HG02852 (cell line): ENCODE results near the gene TBL1Y.
"Not testable (repeated sequence)": the region's sequence is repeated elsewhere in the genome, so short reads cannot be mapped to it uniquely, and the experiment has no call there.

ENCODE experiments used
- ATAC-seq: cut with Tn5 transposase; IDR thresholded peaks from one replicate; pipeline ENCODE4 v1.9.1; 2021; ENCODE audit warnings: mild to moderate bottlenecking, moderate library complexity; ENCODE audit not compliant: unreplicated experiment

TBL1Y gene

DNA sequence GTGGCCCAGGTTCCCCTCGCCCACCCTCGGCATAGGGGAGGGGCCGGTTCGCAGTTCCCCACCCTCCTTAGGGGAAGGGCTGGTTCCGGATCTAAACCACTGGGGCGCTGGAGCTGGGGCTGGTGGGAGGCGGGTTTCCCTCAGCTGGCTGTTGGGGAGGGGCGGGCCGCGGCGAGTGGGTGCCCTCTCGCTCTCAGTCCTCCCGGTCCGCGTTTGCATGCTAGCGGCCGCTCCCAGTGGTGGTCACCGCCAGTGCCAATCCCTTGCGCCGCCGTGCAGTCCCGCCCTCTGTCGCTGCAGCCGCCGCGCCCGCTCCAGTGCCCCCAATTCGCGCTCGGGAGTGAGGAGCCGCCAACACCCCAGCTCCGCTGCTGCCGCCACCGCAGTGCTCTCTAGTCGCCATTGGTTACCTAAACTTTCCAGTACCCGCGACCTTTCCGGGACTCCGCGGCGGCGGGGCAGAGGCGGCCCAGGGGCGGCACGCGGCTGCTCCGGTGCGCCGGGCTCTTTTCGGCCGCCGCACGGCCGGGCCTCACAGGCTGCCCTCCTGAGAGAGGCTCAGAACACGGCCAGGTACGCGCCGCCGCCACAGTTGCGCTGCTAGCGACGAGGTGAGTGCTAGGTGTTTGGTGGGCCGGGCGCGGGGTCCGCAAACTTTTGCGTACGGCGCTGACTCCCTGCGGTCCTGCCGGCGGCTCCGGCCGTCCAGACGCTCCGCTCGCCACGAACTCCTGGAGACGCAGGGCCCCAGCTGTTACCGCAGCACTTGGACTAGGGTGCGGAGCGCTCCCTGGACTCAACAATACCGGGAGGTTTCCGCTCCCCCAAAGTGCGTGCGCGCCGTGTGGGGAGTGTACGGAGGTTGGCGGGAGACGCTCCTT is at the start of gene TBL1Y:
Gene TBL1Y, plus strand, starts transcription at position 326 of the 881 bp plus-strand sequence. CDS start 114,388 bp downstream, outside the sequence.
- no peak for ATAC-seq

GRCh38 chrY:6894496-6894895 is 16.0 kb upstream of the TBL1Y start:
- ATAC-seq, result no peak

- ATAC-seq, result no peak
Measured at GRCh38 chrY:6895236-6895635, 15.3 kb upstream of the TBL1Y start.

DNA sequence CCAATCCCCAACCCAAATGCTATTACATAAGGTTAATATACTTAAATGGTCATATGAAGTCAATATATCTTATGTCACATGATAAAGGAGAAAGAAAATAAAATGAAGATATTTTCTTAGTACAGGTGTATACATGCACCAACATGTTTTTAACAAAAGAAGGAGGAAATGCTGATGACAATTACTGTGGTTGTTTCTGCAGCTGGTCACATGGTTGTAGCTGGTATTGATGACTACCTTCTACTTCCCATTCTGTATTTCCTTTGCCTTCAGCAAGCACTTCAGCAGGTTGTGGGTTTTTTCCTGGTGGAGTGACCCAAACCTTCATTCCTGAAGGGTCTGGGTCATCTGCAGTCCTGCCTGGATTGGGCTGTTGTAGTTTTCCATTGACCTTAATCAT is 8.4 kb upstream of the TBL1Y start:
- ATAC-seq, result not testable (repeated sequence)

- ATAC-seq, result no peak
Measured at GRCh38 chrY:6907591-6907990, 2.9 kb upstream of the TBL1Y start.

DNA sequence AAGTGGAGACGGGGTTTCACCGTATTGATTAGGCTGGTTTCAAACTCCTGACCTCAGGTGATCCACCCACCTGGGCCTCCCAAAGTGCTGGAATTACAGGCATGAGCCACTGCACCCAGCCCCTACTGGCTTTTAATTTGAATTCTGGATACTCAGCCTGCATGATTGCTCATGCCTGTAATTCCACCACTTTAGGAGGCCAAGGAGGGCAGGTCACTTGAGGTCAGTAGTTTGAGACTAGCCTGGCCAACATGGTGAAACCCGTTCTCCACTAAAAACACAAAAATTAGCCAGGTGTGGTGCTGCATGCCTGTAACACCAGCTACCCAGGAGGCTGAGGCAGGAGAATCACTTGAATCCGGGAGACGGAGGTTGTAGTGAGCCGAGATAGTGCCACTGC is 2.5 kb upstream of the TBL1Y start:
- ATAC-seq, result not testable (repeated sequence)

DNA sequence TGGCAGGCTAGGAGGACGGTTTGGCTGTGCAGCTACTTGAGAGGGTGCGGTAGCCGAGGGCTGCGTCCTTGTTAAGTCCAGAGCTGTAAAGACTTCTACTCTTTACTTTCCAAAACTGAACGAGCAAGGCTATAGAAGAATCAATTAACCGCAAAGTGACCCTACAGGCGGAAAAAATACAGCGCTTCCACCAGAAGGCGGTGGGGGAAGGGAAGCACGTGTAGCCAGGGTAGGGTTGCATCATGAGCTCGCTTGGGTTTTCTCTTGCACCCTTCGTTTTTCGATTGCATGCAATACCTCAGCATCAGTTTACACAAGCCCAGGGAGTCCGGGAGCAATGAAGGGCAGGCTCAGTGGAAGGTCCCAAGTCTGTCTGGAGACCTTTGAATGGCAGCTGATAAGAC is 1.4 kb upstream of the TBL1Y start:
- ATAC-seq, result no peak

GRCh38 chrY:6909856-6910255 is 641 bp upstream of the TBL1Y start:
- no peak for ATAC-seq

DNA sequence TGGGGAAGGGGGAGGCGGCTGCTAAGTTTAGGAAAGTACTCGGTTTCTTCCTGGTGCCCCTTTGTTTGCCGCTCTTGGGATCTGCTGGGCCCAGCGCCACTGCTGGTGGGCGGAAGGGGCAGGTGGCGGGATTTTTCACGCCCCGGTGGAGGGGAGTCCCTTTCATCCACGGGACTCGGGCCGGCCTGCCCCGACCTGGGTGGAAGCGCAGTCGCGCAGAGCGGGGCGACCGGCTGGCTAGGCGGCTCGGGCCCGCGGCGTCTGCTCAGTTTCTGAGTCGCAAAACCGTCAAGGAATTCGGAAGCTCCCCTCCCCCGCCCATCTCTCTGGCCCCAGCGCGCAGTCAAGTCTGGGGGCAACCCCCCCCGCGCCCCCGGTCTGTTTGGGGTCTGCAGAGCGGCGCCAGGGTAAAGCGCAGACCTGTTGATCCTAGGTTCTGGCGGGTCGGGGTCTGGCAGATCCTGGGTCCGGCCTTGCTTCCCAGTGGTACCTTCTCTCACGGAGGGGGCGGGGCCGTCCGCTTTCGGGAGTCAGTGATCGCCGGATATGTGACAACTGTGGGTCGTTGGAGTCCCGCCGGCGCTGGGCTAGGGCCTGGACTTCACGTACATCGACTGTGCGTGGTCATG is 870 bp downstream of the TBL1Y start, which contains the start of gene AMELY:
Gene AMELY, minus strand, starts transcription at position 500 of the 629 bp plus-strand sequence. CDS start 39,144 bp downstream, outside the sequence.
- ATAC-seq, result no peak

DNA sequence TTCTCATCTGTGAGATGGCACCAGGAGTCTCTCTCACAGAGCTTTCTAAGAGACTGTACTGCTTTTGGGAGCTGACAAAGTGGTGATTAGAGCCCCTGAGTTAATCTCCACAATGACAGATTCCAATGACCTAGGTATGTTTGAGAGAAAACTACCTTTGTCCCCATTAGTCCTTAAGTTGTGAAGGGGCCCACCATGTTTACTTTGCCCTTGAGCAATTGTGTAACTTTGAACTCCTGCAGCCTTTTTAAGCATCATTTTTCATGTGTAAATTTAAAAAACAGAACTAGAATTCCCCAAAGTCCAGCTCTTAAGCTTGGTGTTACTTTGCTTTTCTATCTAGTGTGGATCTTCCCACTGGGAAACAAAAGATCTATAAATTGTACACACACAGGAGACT is 2.9 kb downstream of the TBL1Y start:
- ATAC-seq, result no peak

DNA sequence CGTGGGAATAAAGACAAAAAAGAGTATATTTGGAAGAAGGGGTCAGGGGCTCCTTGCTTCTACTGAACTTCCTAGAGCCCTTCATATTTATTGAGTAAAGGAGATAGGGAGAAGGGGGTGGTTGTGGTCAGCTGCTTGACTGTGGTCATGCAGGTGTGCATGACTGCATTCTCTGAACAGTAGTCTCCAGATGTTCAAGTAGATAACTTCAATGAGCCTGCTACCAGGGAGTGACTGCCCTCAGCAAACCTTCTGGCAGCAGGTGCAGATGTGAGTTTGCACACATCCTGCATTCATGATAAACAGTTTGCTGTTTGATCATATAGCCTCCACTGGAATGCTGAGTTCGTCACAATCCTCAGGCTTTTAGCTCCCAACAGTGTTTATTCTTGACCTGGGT is 10.6 kb downstream of the TBL1Y start:
- no peak for ATAC-seq

DNA sequence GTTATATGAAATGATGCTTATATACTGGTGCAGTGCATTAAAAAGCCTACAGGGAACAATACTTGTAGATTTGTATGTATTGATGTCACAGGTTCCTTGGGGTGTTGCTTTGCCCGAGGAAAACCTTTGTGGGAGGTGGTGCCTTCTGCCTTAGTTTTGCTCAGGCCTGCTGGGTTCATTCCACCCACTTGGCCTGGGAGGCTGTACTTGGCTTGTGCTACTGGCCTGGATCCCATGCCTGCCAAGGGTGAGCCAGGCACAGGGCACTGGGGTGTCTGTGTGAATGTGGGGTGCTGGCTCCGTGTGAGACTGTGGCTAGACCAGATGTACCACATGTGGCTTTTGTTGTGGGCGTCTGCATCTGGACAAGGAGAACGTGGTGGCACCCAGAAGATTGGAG is 17.8 kb downstream of the TBL1Y start:
- no peak for ATAC-seq

- ATAC-seq, result no peak
Measured at GRCh38 chrY:6929237-6929636, 18.7 kb downstream of the TBL1Y start.

DNA sequence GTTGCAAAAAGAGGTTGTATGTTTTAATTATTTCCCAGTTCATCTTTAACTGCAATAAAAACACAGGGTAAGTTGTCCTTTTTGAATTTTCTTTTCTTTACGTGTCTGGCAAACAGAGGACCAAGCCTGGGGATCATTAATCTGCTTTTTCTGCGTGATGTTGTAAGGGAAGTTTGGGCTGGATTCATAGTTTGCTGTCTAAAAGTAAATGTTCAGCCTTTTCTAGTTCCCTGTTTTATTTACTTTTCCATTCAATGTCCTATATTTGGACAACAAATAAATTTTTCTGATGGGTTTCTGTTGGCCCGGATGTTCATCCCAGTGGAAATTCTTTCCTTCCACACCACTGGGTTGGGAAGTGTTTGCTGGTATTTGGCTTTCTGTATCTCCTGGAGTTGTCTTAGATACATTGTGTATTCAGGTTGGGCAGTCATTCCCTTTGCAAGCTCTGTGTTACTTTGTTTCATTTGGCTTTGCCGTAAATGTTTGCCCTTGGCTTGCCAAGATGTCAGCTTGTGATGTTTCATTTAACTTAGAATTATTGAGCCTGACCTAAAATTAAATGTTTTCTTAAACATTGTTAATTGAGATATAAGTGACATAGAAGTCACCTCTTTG is 21.4 kb downstream of the TBL1Y start:
- no peak for ATAC-seq

DNA sequence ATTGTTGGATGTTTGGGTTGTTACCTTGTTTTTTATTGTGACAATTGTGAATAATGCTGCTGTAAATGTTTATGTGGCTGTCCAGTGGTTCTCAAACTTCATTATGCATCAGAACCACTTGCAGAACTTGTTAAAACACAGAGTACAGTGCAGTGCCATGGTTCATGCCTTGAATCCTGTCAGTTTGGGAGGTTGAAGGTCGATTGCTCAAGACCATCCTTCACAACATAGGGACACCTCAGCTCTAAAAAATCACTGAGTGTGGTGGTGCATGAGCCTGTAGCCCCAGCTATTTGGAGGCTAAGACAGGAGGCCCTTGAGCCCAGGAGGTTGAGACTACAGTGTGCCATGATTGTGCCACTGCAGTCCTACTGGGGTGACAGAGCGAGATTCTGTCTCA is 25.0 kb downstream of the TBL1Y start:
- no peak for ATAC-seq

DNA sequence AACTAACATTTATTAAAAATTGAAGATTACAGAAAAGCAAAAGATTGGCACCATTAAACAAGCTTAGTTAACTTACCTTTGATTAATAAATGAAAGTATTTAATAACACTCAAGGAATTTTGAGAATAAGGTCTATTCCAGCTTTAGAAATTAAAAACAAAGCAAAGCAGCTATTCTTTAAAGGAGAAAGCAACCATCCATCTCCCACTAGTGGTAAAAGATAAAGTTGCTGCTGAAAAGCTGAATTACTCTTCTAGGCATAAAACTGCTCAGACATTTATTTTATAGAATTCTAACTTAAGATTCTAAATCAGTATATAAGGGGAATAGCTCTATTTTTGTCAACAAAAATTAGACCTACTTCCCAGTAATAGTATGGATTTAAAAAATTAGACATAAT is 37.2 kb downstream of the TBL1Y start:
- no peak for ATAC-seq

- ATAC-seq, result no peak
Measured at GRCh38 chrY:6948378-6948777, 37.9 kb downstream of the TBL1Y start.

- ATAC-seq, result no peak
Measured at GRCh38 chrY:6949947-6950346, 39.5 kb downstream of the TBL1Y start.

DNA sequence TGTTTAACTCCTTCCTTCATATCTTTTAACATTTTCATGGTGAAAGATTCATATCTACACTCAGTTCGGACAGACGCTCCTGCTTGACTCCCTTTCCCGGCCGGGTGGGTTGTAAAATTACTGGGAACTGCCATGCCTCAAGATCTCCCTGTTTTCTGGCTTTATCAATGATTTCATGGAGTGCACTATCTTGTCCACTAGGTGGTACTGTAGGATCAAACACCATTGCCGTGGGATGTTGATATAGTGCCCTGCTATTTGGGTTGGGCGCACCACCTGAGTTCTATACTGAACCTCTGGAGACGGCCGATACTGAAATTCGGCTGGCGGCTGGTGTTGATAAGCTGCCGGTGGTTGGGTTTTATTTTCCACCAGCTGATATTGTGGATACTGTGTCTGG is 54.2 kb downstream of the TBL1Y start:
- no peak for ATAC-seq

GRCh38 chrY:6966521-6966920 is 56.0 kb downstream of the TBL1Y start:
- ATAC-seq, result no peak

DNA sequence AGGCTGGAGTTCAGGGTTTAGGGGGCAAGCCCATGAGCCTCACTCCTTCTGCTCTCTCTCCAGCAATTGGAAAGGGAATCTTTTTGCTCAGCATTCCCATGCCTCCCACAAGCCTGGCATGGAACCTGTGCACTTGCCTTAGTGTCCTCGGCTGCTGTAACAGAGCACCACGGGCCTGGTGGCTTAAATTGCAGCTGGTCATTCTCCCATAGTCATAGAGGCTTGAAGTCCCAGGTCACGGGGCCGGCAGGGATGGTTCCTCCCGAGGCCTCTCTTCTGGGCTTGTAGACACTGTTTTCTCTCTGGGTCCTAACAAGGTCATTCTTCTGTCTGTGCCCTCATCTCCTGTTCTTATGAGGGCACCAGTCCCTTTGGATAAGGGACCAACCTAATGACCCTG is 57.2 kb downstream of the TBL1Y start:
- no peak for ATAC-seq

- no peak for ATAC-seq
Measured at GRCh38 chrY:6968191-6968590, 57.7 kb downstream of the TBL1Y start.
